Astrocyte of the hippocampus (primary cell): ENCODE results near the gene SUMO2.
"Not testable (repeated sequence)": the region's sequence is repeated elsewhere in the genome, so short reads cannot be mapped to it uniquely, and the experiment has no call there.

Experiments
- DNase-seq: peaks from one replicate; pipeline ENCODE4 v3.0.0; 2011; ENCODE audit warnings: low read depth, low spot score

SUMO2 gene

GRCh38 chr17:75181608-75182318 lies 996 bp downstream of the SUMO2 start:
- peak; percentile 30 for DNase-seq

GRCh38 chr17:75181110-75181509 lies 1.6 kb downstream of the SUMO2 start:
- no peak for DNase-seq

- peak; percentile 18 for DNase-seq
These were observed 4.3 kb downstream of the SUMO2 start for GRCh38 chr17:75178453-75178852.

- no peak for DNase-seq
These were observed 6.1 kb downstream of the SUMO2 start for GRCh38 chr17:75176625-75177024.

GRCh38 chr17:75174996-75175395 lies 7.8 kb downstream of the SUMO2 start:
- no peak for DNase-seq

GRCh38 chr17:75173526-75173925 lies 9.2 kb downstream of the SUMO2 start:
- DNase-seq, result no peak

GRCh38 chr17:75168998-75169397 lies 13.8 kb downstream of the SUMO2 start:
- no peak for DNase-seq

- DNase-seq, result not testable (repeated sequence)
These were observed 18.2 kb downstream of the SUMO2 start for GRCh38 chr17:75164606-75165005.

GRCh38 chr17:75163074-75163473 lies 19.7 kb downstream of the SUMO2 start:
- no peak for DNase-seq

- DNase-seq, result no peak
These were observed 22.5 kb downstream of the SUMO2 start for GRCh38 chr17:75160211-75160610.

- DNase-seq, result peak; percentile 15
These were observed 23.3 kb downstream of the SUMO2 start for GRCh38 chr17:75159196-75160031.

GRCh38 chr17:75158480-75158879 lies 24.3 kb downstream of the SUMO2 start:
- DNase-seq, result not testable (repeated sequence)

GRCh38 chr17:75155191-75155601 lies 27.6 kb downstream of the SUMO2 start:
- DNase-seq, result no peak

- DNase-seq, result peak; percentile 100
These were observed 28.3 kb downstream of the SUMO2 start, which contains the start of gene JPT1 for GRCh38 chr17:75154195-75155106. Gene JPT1, minus strand, starts transcription at chr17:75154512. Its CDS starts 115 bp downstream, at chr17:75154397.

- DNase-seq, result peak; percentile 43
These were observed 29.0 kb downstream of the SUMO2 start for GRCh38 chr17:75153780-75154194.

GRCh38 chr17:75152922-75153779 lies 29.6 kb downstream of the SUMO2 start:
- peak; percentile 58 for DNase-seq

- DNase-seq, result peak; percentile 45
These were observed 30.2 kb downstream of the SUMO2 start for GRCh38 chr17:75152523-75152921.

GRCh38 chr17:75151930-75152329 lies 30.8 kb downstream of the SUMO2 start:
- peak; percentile 57 for DNase-seq

GRCh38 chr17:75147878-75148546 lies 34.7 kb downstream of the SUMO2 start:
- DNase-seq, result no peak

GRCh38 chr17:75146592-75146991 lies 36.2 kb downstream of the SUMO2 start:
- DNase-seq, result no peak
